Loucy (cell line): Measurements from ENCODE around the gene DIRAS1.

ENCODE experiments used
- H2AFZ ChIP-seq: fragments of 200-600 bp; sonication (generic); 2 replicates; pipeline ENCODE4 v1.6.0; 2016; ENCODE audit warnings: antibody characterized with exemption, mild to moderate bottlenecking, low read length, moderate library complexity
- H3F3A ChIP-seq: fragments of 200-600 bp; 2 replicates; pipeline ENCODE4 v1.6.0; 2016; ENCODE audit warnings: antibody characterized with exemption, low read depth, mild to moderate bottlenecking
- H3K27me3 ChIP-seq: fragments of 200-600 bp; sonication (generic); 2 replicates; pipeline ENCODE4 v1.6.1; 2014; ENCODE audit warnings: low read length, mild to moderate bottlenecking; ENCODE audit not compliant: insufficient read depth, poor library complexity, severe bottlenecking
- H3K36me3 ChIP-seq: fragments of 200-600 bp; sonication (generic); 2 replicates; pipeline ENCODE4 v1.6.1; 2016; ENCODE audit warnings: low read length; ENCODE audit not compliant: insufficient read depth
- H3K4me1 ChIP-seq: fragments of 200-600 bp; sonication (generic); 2 replicates; pipeline ENCODE4 v1.5.1; 2014; ENCODE audit warnings: low read length, mild to moderate bottlenecking; ENCODE audit not compliant: insufficient read depth, poor library complexity, severe bottlenecking
- H3K4me2 ChIP-seq: fragments of 200-600 bp; sonication (generic); 2 replicates; pipeline ENCODE4 v1.6.0; 2014; ENCODE audit warnings: antibody characterized with exemption, low read length, low read depth, mild to moderate bottlenecking; ENCODE audit not compliant: poor library complexity, severe bottlenecking
- H3K4me3 ChIP-seq: fragments of 200-600 bp; sonication (generic); 2 replicates; pipeline ENCODE4 v1.5.1; 2014; ENCODE audit warnings: low read length, mild to moderate bottlenecking, mixed read lengths; ENCODE audit not compliant: poor library complexity, severe bottlenecking
- H3K79me2 ChIP-seq: fragments of 200-600 bp; sonication (generic); 2 replicates; pipeline ENCODE4 v1.6.1; 2014; ENCODE audit warnings: low read length; ENCODE audit not compliant: insufficient read depth
- H3K9ac ChIP-seq: fragments of 200-600 bp; sonication (generic); 2 replicates; pipeline ENCODE4 v1.6.0; 2014; ENCODE audit warnings: mild to moderate bottlenecking, low read depth, low read length, moderate library complexity; ENCODE audit not compliant: poor library complexity, severe bottlenecking
- H3K9me2 ChIP-seq: fragments of 200-600 bp; sonication (generic); replicated peaks from 2 replicates; pipeline ENCODE4 v1.6.1; 2016; ENCODE audit warnings: low read depth, low read length, mixed read lengths
- H3K9me3 ChIP-seq: fragments of 200-600 bp; sonication (generic); 2 replicates; pipeline ENCODE4 v1.6.1; 2014; ENCODE audit warnings: mild to moderate bottlenecking, antibody characterized with exemption, low read length, low read depth; ENCODE audit not compliant: insufficient read depth
- H4K20me1 ChIP-seq: fragments of 200-600 bp; sonication (generic); 2 replicates; pipeline ENCODE4 v1.6.0; 2014; ENCODE audit warnings: antibody characterized with exemption, low read length, mild to moderate bottlenecking; ENCODE audit not compliant: insufficient read depth, poor library complexity, severe bottlenecking
- EZH2phosphoT487 ChIP-seq: fragments of 200-600 bp; IDR thresholded peaks from 2 replicates; pipeline ENCODE4 v1.6.1; 2018; ENCODE audit warnings: antibody characterized with exemption, mild to moderate bottlenecking, moderate library complexity, borderline replicate concordance
- TF ChIP-seq, protein P1 (sequence below): fragments of 200-600 bp; sonication (generic); conservative IDR thresholded peaks from 2 replicates; pipeline ENCODE4 v1.5.1; 2014; ENCODE audit warnings: mild to moderate bottlenecking, antibody characterized with exemption, low read length

The DIRAS1 gene

GRCh38 chr19:2756921-2757881 lies 36.0 kb upstream of the DIRAS1 start:
- Histone ChIP-seq H4K20me1 (no peaks in the 10 kb centered on the region), H3K4me2 (no peak overlapping the region), H3K79me2 (no peaks in the 10 kb centered on the region), H3K4me1 (no peaks in the 10 kb centered on the region), H3F3A (no peaks in the 10 kb centered on the region), H3K9ac (no peak overlapping the region), H3K36me3 (peaks cover 41% of the 10 kb centered on the region), H3K27me3 (no peaks in the 10 kb centered on the region), H3K4me3 (no peak overlapping the region), H3K9me3 (no peaks in the 10 kb centered on the region), H2AFZ (no peak overlapping the region), H3K9me2 (no peaks in the 10 kb centered on the region)
- TF ChIP-seq, protein P1, sequence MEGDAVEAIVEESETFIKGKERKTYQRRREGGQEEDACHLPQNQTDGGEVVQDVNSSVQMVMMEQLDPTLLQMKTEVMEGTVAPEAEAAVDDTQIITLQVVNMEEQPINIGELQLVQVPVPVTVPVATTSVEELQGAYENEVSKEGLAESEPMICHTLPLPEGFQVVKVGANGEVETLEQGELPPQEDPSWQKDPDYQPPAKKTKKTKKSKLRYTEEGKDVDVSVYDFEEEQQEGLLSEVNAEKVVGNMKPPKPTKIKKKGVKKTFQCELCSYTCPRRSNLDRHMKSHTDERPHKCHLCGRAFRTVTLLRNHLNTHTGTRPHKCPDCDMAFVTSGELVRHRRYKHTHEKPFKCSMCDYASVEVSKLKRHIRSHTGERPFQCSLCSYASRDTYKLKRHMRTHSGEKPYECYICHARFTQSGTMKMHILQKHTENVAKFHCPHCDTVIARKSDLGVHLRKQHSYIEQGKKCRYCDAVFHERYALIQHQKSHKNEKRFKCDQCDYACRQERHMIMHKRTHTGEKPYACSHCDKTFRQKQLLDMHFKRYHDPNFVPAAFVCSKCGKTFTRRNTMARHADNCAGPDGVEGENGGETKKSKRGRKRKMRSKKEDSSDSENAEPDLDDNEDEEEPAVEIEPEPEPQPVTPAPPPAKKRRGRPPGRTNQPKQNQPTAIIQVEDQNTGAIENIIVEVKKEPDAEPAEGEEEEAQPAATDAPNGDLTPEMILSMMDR: no peak
- no peak for TF ChIP-seq EZH2phosphoT487

DNA sequence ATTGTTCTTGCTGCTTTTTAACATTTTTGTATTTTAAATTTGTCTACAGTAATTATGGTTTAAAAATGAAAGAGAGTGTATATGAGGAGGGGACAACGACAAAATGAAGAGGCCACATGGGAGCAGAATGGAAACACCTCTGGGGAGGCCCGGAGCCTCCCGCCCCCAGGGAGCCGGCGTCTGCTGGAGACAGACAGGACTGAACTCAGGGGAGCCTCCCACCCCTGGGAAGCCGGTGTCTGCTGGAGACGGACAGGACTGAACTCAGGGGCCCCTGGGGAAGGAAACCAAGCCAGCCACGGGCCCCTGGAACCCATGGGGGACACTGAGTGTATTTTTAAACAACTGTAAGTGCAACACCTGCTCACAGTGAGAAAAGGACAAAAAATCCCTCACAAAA lies 35.3 kb upstream of the DIRAS1 start:
- H3K9ac ChIP-seq: no peak overlapping the region
- H3K4me2 ChIP-seq: no peak overlapping the region

GRCh38 chr19:2755811-2756210 lies 34.6 kb upstream of the DIRAS1 start:
- H3K27me3 ChIP-seq: no peaks in the 10 kb centered on the region
- H3K9me2 ChIP-seq: no peaks in the 10 kb centered on the region
- no peak overlapping the region for H3K4me2 ChIP-seq
- peaks cover 29% of the 10 kb centered on the region for H3K36me3 ChIP-seq
- H3K79me2 ChIP-seq: no peaks in the 10 kb centered on the region
- no peaks in the 10 kb centered on the region for H3K4me1 ChIP-seq
- TF ChIP-seq, protein P1: no peak
- TF ChIP-seq EZH2phosphoT487: no peak
- H3K9me3 ChIP-seq: no peaks in the 10 kb centered on the region
- H4K20me1 ChIP-seq: no peaks in the 10 kb centered on the region
- no peak overlapping the region for H3K9ac ChIP-seq
- H3F3A ChIP-seq: no peaks in the 10 kb centered on the region
- no peak overlapping the region for H2AFZ ChIP-seq
- no peak overlapping the region for H3K4me3 ChIP-seq

More for the DNA sequence above, 35.3 kb upstream of the DIRAS1 start:
- Histone ChIP-seq H3K79me2 (no peaks in the 10 kb centered on the region), H3K4me3 (no peak overlapping the region), H4K20me1 (no peaks in the 10 kb centered on the region), H3F3A (no peaks in the 10 kb centered on the region), H3K36me3 (peaks cover 36% of the 10 kb centered on the region), H3K4me1 (no peaks in the 10 kb centered on the region), H3K27me3 (no peaks in the 10 kb centered on the region), H3K9me3 (no peaks in the 10 kb centered on the region), H2AFZ (no peak overlapping the region), H3K9me2 (no peaks in the 10 kb centered on the region)
- TF ChIP-seq, protein P1: no peak
- no peak for TF ChIP-seq EZH2phosphoT487
